GM21717 (cell line): ENCODE results near the gene OR2J3.
"Not testable (repeated sequence)": the region's sequence is repeated elsewhere in the genome, so short reads cannot be mapped to it uniquely, and the experiment has no call there.

Experiments
- ATAC-seq: cut with Tn5 transposase; IDR thresholded peaks from one replicate; pipeline ENCODE4 v1.9.1; 2021; ENCODE audit warnings: mild to moderate bottlenecking, moderate library complexity; ENCODE audit not compliant: unreplicated experiment

The OR2J3 gene

GRCh38 chr6:29159922-29160321, 52.1 kb downstream of the OR2J3 start:
- not testable (repeated sequence) for ATAC-seq
